T-helper 17 cell (primary cell): ENCODE results near the gene ELMO3. TPM values are rescaled to one million over a fixed set of nuclear protein-coding genes. Genes with fewer than 3 reads are reported as not detected.
A peak's percentile ranks its signal among the peaks of the same experiment; 100 is the strongest.

Source experiments
- ATAC-seq: fragments of 150-1000 bp; cut with Tn5 transposase; 2 replicates; pipeline ENCODE4 v1.10.0; 2021; ENCODE audit warnings: mild to moderate bottlenecking, moderate library complexity
- DNase-seq, 3 donors: peaks; one replicate each; pipeline versions ENCODE4 v3.0.0 to v3.0.0-alpha.2; 2020 to 2021
- H3K9me3 ChIP-seq: one replicate; pipeline ENCODE4 v1.7.0; 2013; ENCODE audit warnings: low read length, mild to moderate bottlenecking; ENCODE audit not compliant: control insufficient read depth, poor library complexity, severe bottlenecking
- H3K27ac Mint-ChIP-seq: one replicate; pipeline ENCODE4 v1.8.0; 2022; ENCODE audit warnings: mild to moderate bottlenecking, moderate library complexity, mixed read lengths
- H3K27me3 Mint-ChIP-seq: one replicate; pipeline ENCODE4 v1.8.0; 2022; ENCODE audit warnings: mixed read lengths
- H3K36me3 Mint-ChIP-seq: one replicate; pipeline ENCODE4 v1.8.0; 2022; ENCODE audit warnings: low read depth, mixed read lengths
- H3K4me1 Mint-ChIP-seq: one replicate; pipeline ENCODE4 v1.8.0; 2022; ENCODE audit warnings: mild to moderate bottlenecking, mixed read lengths
- H3K4me3 Mint-ChIP-seq: one replicate; pipeline ENCODE4 v1.8.0; 2022; ENCODE audit warnings: mild to moderate bottlenecking, moderate library complexity, mixed read lengths
- total RNA-seq, 4 donors: library from RNA in 2 of 4; stranded (reverse) in 2 of 4; gene quantifications; one replicate each; pipeline ENCODE4 v1.2.3 and lab custom pipeline; 2022 to 2026

The ELMO3 gene
- total RNA-seq, 2 donors from 2014 or later = 2.4 TPM

DNA sequence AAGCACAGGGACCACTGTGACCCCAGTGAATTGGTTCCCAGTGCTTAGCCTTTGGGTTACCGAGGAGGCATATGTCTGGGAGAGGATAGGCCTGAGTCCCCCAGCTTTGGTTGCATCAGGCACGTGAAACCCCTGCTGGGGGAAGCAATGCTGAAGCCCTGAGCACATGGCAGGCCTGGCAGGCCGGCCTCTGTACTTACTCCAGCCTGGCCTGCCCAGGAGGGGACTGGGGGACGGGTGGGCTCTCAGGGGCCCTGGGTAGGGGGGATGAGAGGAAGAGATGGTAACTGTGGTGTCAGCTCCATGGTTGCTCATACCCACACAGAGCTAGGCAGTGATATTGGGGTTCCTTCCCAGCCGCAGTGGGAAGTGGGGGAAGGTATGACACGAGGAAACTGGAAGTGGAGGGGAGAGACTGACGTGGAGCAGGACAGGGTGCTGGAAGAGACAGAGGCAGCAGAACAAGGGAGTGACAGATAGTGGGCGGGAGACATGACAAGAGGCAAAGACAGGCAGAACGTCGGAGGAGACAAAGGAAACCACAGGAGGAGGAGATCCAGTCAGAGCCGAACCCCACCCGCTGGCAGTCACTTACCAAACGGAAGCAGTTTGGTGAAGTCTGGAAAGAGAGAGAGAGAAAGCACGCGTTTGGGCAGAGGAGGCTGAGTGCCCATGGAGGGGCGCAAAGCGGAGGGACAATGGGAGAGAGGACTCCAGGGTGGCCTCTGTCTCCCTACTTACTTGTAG, 37.1 kb downstream of the ELMO3 start:
- DNase-seq (peak; percentile 30 to 62 (median 45)), ATAC-seq (peak; percentile 85)
- peak overlapping the region; percentile 96 for H3K27ac Mint-ChIP-seq
- peak overlapping the region; percentile 95 for H3K4me3 Mint-ChIP-seq
- H3K27me3 Mint-ChIP-seq = no peaks in the 10 kb centered on the region
- peaks cover 14% of the 10 kb centered on the region for H3K4me1 Mint-ChIP-seq
- H3K36me3 Mint-ChIP-seq = peaks cover 4% of the 10 kb centered on the region
- no peaks in the 10 kb centered on the region for H3K9me3 ChIP-seq

DNA sequence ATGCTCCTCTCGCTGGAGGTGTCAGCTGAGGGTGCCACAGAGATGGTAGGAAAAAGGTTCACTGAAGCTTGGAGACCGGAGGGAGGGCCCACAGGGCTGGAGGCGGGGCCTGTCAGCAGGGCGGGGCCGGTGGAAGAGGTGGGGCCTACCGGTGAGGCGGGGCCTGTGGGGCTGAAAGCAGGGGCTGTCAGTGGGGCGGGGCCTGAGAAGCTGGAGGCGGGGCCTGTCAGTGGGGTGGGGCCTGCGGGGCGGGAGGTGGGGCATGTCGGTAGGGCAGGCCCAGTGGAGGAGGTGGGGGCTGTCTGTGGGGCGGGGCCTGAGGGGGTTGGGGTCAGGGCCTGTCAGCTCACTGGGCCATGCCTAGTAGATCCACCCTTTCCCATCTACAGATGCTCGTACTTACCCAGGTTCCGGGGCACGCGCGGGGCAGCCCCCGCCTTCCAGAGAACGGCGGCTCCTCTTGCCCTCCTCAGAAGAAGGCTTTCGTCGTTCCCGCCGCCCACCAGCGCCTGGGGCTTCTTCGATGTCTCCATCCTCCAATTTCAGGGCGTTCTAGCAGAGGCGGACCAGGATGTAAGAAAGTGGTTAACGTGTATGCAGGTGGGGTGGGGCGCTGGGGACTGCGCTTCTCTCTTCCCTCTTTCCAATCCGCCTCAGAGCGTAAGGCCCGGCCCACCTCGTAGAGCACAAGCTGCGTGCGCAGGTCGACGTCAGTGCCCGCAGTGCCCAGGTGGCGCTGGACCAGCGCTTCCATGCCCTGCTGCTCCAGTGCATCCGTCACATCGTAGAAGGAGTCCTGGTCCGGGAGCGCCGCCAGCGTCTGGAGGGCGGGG, 37.8 kb downstream of the ELMO3 start:
- DNase-seq = peak; percentile 71 to 83 (median 80)
- peak; percentile 92 for ATAC-seq
- peak overlapping the region; percentile 96 for H3K27ac Mint-ChIP-seq
- no peaks in the 10 kb centered on the region for H3K27me3 Mint-ChIP-seq
- H3K36me3 Mint-ChIP-seq = peaks cover 4% of the 10 kb centered on the region
- no peaks in the 10 kb centered on the region for H3K9me3 ChIP-seq
- H3K4me1 Mint-ChIP-seq = peaks cover 19% of the 10 kb centered on the region
- peak overlapping the region; percentile 95 for H3K4me3 Mint-ChIP-seq

DNA sequence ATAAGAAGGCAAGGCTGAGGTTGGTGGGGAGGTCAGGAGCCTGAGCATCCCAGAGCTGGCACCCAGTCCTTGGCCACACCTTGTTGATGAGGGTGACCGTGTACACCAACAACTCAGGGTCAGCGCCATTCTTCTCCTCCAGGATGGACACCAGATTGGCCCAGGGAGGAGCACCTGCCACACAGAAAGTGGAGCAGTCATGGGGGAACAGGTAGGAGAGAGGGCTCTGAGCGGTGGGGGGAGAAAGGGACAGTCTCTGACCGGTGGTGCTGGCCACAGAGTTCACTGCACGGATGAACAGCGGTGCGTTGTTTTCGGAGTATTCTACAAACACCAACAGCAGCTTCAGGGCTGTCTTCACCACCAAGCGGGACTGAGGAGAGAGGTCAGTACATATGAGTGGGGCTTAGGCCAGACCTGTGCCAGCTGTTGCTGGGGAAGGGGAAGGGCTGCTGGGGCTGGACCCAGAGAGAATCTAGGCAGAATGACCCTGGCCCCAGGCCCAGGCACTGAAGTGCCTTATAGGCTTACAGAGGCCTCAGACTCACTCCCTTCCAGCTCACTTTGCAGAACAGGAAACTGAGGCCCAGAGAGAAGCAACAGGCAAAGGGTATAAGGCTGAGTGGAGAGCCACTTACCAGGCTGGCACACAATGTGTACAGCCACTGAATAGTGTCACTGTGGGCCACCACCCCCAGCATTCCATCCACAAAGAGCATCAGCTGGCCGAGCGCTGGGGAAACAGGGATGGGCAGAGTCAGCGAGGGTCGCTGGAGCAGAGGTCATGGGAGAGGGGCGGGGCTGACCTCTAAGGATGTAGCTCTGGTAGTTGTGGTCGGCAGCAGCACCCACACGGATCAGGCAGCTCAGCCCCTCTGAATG, 38.7 kb downstream of the ELMO3 start:
- H3K36me3 Mint-ChIP-seq = peaks cover 4% of the 10 kb centered on the region

DNA sequence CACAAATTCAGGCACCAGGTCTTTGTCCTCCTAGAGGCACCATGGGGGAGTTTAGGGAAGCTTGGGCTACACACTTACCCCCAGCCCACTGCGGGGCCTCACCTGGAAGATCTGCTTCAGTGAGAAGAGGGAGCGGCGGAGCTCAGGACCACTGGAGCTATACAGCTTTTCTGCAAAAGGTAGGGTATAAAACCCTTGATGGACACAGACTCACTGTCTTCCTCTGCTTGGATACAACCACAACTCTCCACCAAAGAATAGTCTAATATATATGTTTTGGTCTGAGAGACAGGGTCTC, 39.3 kb downstream of the ELMO3 start:
- H3K9me3 ChIP-seq = no peaks in the 10 kb centered on the region
- ATAC-seq (no peak), DNase-seq (no peak)
- peaks cover 4% of the 10 kb centered on the region for H3K36me3 Mint-ChIP-seq
- no peak overlapping the region for H3K4me3 Mint-ChIP-seq
- H3K27ac Mint-ChIP-seq = peak overlapping the region; percentile 96
- peaks cover 22% of the 10 kb centered on the region for H3K4me1 Mint-ChIP-seq
- H3K27me3 Mint-ChIP-seq = no peaks in the 10 kb centered on the region

More for the DNA sequence above, 38.7 kb downstream of the ELMO3 start:
- Mint-ChIP-seq H3K27me3 (no peaks in the 10 kb centered on the region), H3K27ac (peak overlapping the region; percentile 96), H3K4me1 (peaks cover 22% of the 10 kb centered on the region), H3K4me3 (peak overlapping the region; percentile 67)
- no peaks in the 10 kb centered on the region for H3K9me3 ChIP-seq
- no peak for DNase-seq
- ATAC-seq = no peak

DNA sequence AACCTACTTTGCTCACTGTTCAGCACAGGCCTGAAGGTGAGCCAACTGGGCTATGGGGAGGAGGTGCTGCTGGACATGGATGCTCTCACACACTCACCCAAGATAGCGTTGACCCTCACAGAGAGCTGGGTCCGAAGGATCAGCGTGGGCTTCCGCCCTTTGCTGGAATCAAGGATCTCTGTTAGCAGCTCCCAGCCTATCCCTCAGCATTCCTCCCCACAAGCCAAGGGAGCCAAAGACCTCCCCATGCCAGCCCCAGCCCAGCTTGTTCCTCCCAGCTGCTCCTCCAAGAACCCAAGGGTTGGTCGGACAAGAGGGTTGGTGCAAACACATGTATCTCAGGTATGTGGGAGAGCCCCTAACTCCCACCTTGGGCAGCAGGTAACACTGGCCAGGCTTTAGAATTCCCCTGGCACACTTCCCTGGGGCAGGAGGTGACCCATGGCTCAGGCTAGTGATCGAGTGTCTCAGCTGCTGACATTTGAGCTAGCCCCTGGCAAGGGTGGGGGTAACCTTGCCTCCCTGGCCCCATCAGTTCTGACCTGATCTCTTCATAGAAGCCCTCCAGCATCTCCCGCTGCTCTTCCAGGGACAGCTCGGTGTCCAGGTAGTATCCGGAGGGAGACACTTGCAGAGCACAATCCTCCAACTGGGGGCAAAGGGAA, 40.0 kb downstream of the ELMO3 start:
- Mint-ChIP-seq H3K4me3 (no peak overlapping the region), H3K27ac (peak overlapping the region; percentile 96), H3K27me3 (no peaks in the 10 kb centered on the region), H3K36me3 (peaks cover 4% of the 10 kb centered on the region), H3K4me1 (peaks cover 24% of the 10 kb centered on the region)
- no peak for ATAC-seq
- H3K9me3 ChIP-seq = no peaks in the 10 kb centered on the region
- no peak for DNase-seq

DNA sequence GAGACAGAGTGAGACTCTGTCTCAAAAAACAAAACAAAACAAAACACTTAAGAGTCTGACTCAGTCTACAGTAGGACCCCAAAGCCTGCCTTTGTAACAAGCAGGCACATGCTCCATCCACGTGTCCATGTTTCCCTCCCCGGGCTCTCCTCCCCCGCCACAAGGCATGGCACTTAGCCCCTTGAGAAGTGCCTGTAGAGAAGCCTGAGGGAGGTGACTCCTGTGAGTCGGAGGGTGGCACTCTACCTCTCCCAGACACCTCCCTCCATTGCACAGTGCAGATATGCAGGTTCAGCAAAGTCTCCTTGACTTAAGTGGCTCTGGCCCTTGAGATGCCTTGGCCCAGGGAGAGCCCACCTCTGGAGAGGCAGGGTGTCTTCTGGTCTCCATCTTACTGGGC, 41.6 kb downstream of the ELMO3 start:
- H3K27me3 Mint-ChIP-seq = no peaks in the 10 kb centered on the region
- peaks cover 4% of the 10 kb centered on the region for H3K36me3 Mint-ChIP-seq
- H3K27ac Mint-ChIP-seq = peak overlapping the region; percentile 65
- DNase-seq (no peak), ATAC-seq (no peak)
- peaks cover 38% of the 10 kb centered on the region for H3K4me1 Mint-ChIP-seq
- H3K4me3 Mint-ChIP-seq = no peak overlapping the region
- H3K9me3 ChIP-seq = no peaks in the 10 kb centered on the region

DNA sequence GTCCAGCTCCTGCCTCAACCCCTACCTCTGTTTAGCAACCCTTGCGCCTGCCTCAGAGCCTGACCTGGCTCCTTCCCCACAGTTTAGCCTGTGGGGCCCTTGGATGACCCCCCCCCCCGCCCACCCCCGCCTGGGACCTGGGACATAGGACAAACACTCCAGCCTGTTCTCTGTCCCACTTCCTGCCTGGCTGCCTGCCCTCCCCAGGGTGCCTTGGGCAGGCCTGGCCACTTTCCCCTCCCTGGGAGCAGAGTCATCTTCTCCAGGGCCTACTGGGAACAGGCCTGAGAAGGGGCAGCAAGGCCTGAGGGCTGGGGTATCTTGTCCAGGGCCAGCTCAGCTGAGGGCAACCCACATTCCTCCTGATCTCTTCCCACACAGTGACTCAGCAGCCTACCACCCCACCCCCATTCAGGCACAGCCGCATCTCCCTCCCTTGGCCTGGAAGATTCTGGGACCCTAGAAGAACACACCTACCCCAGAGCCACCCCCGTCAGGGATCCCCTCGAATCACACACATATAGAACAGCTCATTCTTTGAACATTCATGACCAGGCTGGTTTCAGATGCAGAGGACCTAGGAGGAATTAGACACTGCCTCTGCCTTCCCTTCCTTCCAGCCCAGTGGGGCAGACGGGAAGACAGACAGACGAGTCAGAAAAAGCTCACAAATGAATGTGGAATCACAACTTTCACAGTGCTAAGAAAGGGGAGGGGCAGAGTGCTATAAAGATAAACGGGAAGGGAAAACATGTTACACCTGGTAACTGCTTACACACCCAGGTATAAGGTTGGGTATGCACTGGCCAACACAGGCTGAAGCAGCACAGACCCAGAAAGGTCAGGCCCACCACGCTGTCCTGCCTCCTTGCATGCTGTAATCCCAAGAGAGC, 42.3 kb downstream of the ELMO3 start:
- no peaks in the 10 kb centered on the region for H3K27me3 Mint-ChIP-seq
- H3K4me1 Mint-ChIP-seq = peaks cover 34% of the 10 kb centered on the region
- H3K9me3 ChIP-seq = no peaks in the 10 kb centered on the region
- H3K27ac Mint-ChIP-seq = peak overlapping the region; percentile 95
- H3K36me3 Mint-ChIP-seq = peaks cover under 1% of the 10 kb centered on the region
- no peak overlapping the region for H3K4me3 Mint-ChIP-seq
- ATAC-seq (no peak), DNase-seq (no peak)

DNA sequence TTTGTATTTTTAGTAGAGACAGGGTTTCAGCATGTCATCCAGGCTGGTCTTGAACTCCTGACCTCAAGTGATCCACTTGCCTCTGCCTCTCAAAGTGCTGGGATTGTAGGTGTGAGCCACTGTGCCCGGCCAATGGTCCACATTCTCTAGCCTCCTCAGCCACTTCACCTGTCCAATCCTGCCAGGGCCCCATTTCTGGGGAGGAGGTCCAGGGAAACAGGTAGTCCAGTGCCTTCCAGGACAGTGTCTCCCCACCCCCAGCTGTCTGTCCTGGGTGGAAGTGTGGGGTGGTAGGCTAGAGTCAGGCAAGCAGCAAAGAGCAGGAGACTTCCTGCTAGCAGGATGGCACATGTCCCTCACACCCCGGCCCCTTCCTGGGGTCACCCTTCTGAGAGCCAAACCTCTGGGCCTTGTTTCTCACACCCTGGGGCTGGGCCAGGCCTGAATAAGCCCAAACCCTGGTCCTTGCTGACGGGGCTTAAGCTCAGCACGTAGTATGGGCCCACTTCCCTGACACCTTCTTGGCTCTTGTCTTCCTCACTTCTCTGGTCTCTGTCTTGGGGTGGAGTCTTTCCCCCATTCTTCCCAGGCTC, 43.3 kb downstream of the ELMO3 start:
- ATAC-seq (no peak), DNase-seq (no peak)
- Mint-ChIP-seq H3K27ac (peak overlapping the region; percentile 95), H3K4me1 (peaks cover 30% of the 10 kb centered on the region), H3K27me3 (no peaks in the 10 kb centered on the region), H3K36me3 (no peaks in the 10 kb centered on the region), H3K4me3 (no peak overlapping the region)
- H3K9me3 ChIP-seq = no peaks in the 10 kb centered on the region

DNA sequence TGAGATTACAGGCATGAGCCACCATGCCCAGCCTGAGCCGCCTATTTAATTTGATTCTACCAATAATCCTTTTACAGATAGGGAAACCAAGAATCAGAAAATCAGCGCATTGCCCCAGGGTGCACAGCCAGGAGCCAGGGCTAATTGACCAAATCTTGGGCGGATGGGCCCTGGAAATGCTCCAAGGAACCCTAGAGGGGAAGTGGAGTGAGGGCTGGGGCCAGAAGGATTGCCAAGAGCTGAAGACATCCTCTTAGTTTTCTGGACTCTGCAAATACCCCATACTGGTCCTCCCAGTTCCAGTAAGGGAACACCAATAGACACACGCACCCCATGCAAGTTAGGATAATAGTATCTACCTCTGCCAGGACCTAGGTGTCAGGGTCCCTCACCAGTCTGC, 44.5 kb downstream of the ELMO3 start:
- H3K9me3 ChIP-seq = no peaks in the 10 kb centered on the region
- ATAC-seq (no peak), DNase-seq (no peak)
- no peak overlapping the region for H3K4me3 Mint-ChIP-seq
- H3K4me1 Mint-ChIP-seq = peaks cover 35% of the 10 kb centered on the region
- H3K27me3 Mint-ChIP-seq = no peaks in the 10 kb centered on the region
- peak overlapping the region; percentile 95 for H3K27ac Mint-ChIP-seq
- no peaks in the 10 kb centered on the region for H3K36me3 Mint-ChIP-seq

DNA sequence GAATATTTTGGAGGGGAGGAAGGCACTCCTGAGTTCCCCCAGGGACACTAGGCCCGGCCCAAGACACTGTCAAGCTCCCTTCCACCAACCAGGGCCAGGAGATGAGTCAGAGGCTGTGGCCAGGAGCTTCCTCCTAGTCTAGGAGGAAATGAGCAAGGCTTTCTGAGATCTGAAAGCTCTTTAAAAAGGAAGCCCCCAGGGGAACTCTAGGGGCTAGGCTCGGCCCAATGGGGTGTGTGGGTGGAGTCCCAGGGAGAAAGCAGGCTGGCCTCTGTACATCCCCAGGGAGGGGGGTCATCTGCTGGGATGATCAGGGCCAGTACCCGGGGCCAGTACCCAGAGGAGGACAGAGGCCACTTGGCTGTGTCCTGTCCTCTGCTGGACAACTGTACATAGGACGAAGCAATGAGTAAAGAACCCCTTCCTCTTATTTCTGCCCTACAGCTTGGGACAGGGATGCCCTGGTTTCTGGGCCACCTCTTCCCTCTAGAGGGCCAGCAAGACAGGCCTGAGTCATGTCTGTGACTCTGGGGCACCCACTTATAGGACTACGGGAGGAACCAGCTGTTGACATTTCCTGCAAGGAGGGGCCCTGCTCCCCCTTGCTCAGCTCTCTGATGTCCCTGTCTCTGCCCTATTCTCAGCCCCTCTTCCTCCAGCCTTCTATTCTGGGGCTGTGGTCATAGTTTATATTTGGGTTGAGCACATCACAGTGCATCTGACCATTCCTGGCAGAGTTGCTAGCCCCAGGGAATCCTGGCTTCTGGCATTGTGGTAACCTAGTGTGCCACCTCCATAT, 45.7 kb downstream of the ELMO3 start:
- H3K36me3 Mint-ChIP-seq = no peaks in the 10 kb centered on the region
- DNase-seq (peak; percentile 60 to 78 (median 61)), ATAC-seq (peak; percentile 78)
- peaks cover 39% of the 10 kb centered on the region for H3K4me1 Mint-ChIP-seq
- peaks cover under 1% of the 10 kb centered on the region for H3K27me3 Mint-ChIP-seq
- peak overlapping the region; percentile 86 for H3K4me3 Mint-ChIP-seq
- no peaks in the 10 kb centered on the region for H3K9me3 ChIP-seq
- peak overlapping the region; percentile 95 for H3K27ac Mint-ChIP-seq

DNA sequence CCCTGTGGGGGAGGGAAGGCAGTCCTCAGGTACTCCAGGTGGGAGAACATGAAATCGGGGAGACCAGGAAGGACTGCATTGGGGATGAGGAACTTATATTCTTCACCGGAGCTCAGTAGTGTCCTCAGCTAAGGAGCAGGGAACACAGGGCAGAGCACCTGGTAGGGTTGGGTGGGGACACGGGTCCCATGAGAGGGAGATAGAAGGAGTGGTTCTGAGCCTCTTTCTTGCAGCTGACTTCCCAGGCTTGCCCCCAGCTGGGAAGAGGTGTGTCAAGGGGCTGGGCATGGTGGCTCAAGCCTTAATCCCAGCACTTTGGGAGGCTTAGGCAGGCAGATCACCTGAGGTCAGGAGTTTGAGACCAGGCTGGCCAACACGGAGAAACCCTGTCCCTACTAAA, 46.3 kb downstream of the ELMO3 start:
- peak overlapping the region; percentile 86 for H3K4me3 Mint-ChIP-seq
- H3K27me3 Mint-ChIP-seq = peaks cover 7% of the 10 kb centered on the region
- ATAC-seq (no peak), DNase-seq (no peak)
- H3K4me1 Mint-ChIP-seq = peaks cover 43% of the 10 kb centered on the region
- H3K9me3 ChIP-seq = no peaks in the 10 kb centered on the region
- H3K27ac Mint-ChIP-seq = peak overlapping the region; percentile 95
- no peaks in the 10 kb centered on the region for H3K36me3 Mint-ChIP-seq
